LNCaP clone FGC (cell line): ENCODE results near the gene TROAP.
A peak's percentile ranks its signal among the peaks of the same experiment; 100 is the strongest.

Source experiments
- DNase-seq: peaks from one replicate; pipeline ENCODE4 v3.0.0-alpha.2; 2011; ENCODE audit warnings: low read depth
- H3K4me3 ChIP-seq: 2 replicates; pipeline ENCODE4 v1.5.1; 2011; ENCODE audit warnings: mild to moderate bottlenecking, low read depth, low read length, control low read depth
- CTCF ChIP-seq: IDR thresholded peaks from 2 replicates; pipeline ENCODE4 v1.5.1; 2012; ENCODE audit warnings: mild to moderate bottlenecking; ENCODE audit not compliant: control insufficient read depth, insufficient read depth; ENCODE audit errors: extremely low read depth

Gene TROAP

GRCh38 chr12:49288412-49288853 lies 34.6 kb upstream of the TROAP start:
- DNase-seq, result no peak
- H3K4me3 ChIP-seq, result no peak overlapping the region
- peak; percentile 88 for TF ChIP-seq CTCF

- no peak for TF ChIP-seq CTCF
- no peak for DNase-seq
- H3K4me3 ChIP-seq, result no peak overlapping the region
Observed at GRCh38 chr12:49288922-49289555, 34.0 kb upstream of the TROAP start.

GRCh38 chr12:49292729-49293055 lies 30.4 kb upstream of the TROAP start:
- peak overlapping the region; percentile 35 for H3K4me3 ChIP-seq
- DNase-seq, result peak; percentile 50
- no peak for TF ChIP-seq CTCF

DNA sequence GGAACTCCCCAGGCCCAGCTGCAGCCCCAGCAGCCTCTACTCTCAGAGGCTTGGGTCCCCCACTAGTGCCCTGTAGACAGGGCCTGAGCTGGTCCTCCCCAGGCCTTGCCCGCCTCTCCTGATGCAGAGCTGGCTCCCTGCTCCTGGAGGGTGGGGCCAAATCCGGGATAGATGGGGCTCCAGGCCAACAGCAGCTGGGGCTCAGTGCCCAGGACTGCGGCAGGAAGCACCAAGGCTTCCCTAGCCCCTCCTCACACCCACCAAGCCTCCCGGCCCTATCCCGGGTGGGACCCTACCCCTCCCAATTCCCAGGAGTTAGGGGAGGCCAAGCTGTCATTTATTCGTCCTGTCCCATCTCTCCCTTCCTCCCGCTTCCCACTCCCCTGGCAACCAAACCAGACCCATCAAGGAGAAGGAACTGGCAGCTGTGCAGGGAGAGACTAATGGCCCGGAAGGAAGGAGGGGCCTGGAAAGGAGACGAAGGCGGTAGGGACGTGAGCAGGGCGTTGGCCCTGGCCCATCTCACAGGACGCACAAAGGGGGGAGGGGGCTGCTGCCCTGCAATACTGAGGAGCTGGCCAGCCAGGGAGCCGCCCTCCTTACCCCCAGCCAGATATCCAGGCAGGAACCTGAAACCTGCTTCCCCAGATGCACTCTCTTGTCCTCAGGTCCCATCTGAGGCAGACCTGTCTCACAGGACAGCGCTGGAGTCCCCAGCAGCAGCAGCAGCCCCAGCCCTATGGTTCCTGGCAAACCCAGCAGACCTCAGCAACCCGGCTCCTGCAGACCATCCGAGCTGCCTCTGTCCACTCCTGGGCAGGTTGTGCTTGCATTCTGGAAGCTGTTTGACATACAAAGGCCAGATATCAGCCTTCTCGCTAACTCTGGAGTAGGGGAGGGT lies 29.7 kb upstream of the TROAP start:
- peak; percentile 65 for DNase-seq
- no peak for TF ChIP-seq CTCF
- peak overlapping the region; percentile 35 for H3K4me3 ChIP-seq

- no peak for TF ChIP-seq CTCF
- peak overlapping the region; percentile 35 for H3K4me3 ChIP-seq
- DNase-seq, result no peak
Observed at GRCh38 chr12:49294086-49294803, 28.8 kb upstream of the TROAP start.

DNA sequence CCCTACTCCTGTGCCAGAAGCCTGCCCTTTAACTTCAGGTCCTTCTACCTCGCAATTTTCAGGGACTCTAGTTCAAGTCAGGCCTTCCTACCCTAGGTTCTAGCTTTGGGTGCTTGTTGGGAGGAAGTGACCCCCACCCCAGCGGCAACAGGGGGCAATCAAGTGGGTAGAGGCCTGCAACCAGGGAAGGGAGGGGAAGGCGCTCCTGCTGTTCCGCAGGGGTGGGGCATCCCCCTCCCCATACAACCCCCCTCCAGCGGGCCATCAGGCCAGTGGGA lies 28.3 kb upstream of the TROAP start:
- H3K4me3 ChIP-seq, result no peak overlapping the region
- no peak for TF ChIP-seq CTCF
- DNase-seq, result no peak
